IMR-90 (cell line): Measurements from ENCODE around the gene SP3. TPM values are rescaled to one million over a fixed set of nuclear protein-coding genes. Genes with fewer than 3 reads are reported as not detected.

Experiments used
- ATAC-seq: fragments of 200-7000 bp; cut with Tn5 transposase; 2 replicates; pipeline ENCODE4 v1.9.1; 2020; ENCODE audit warnings: low read depth, mild to moderate bottlenecking, moderate library complexity
- BruUV-seq: library from RNA; stranded (reverse); fragments of 400-500 nt; replicated peaks from 2 replicates; lab custom pipeline; 2021; lab: Mats Ljungman, UMichigan
- CTCF ChIA-PET: fragments of 300-600 bp; formaldehyde crosslinking; extraction: SDS; loops from one replicate; lab custom pipeline; 2021; ENCODE audit warnings: antibody characterized with exemption; lab: Yijun Ruan, JAX
- POLR2A ChIA-PET: fragments of 300-600 bp; sonication (Branson Sonifier 250); formaldehyde crosslinking; loops from one replicate; lab custom pipeline; 2022; ENCODE audit warnings: antibody characterized with exemption; ENCODE audit not compliant: unreplicated experiment; lab: Charles Lee
- DNase-seq: peaks from one replicate; pipeline ENCODE4 v3.0.0; 2013
- H2AFZ ChIP-seq: replicated peaks from 2 replicates; pipeline ENCODE3; 2013; ENCODE audit warnings: low read length, mild to moderate bottlenecking; ENCODE audit not compliant: poor library complexity
- H2AK5ac ChIP-seq: 2 replicates; pipeline ENCODE4 v1.6.1; 2013; ENCODE audit warnings: low read depth, low read length, inconsistent platforms
- H2AK9ac ChIP-seq: replicated peaks from 2 replicates; pipeline ENCODE3; 2013; ENCODE audit warnings: mild to moderate bottlenecking, low read depth, low read length, moderate library complexity; ENCODE audit not compliant: poor library complexity
- H2BK120ac ChIP-seq: 2 replicates; pipeline ENCODE4 v1.6.1; 2013; ENCODE audit warnings: low read depth, low read length, inconsistent platforms
- H2BK15ac ChIP-seq: 3 replicates; pipeline ENCODE4 v1.6.1; 2013; ENCODE audit warnings: low read depth, low read length, inconsistent platforms
- H2BK20ac ChIP-seq: 2 replicates; pipeline ENCODE4 v1.6.1; 2013; ENCODE audit warnings: low read depth, mild to moderate bottlenecking, inconsistent platforms, low read length, moderate library complexity
- H2BK5ac ChIP-seq: 2 replicates; pipeline ENCODE4 v1.6.1; 2013; ENCODE audit warnings: mild to moderate bottlenecking, low read depth, low read length, inconsistent platforms; ENCODE audit not compliant: poor library complexity, severe bottlenecking
- H3K14ac ChIP-seq: replicated peaks from 2 replicates; pipeline ENCODE4 v1.6.1; 2013; ENCODE audit warnings: low read depth, low read length, inconsistent platforms
- H3K18ac ChIP-seq: 2 replicates; pipeline ENCODE4 v1.6.1; 2013; ENCODE audit warnings: low read depth, low read length, control low read depth
- H3K23ac ChIP-seq: 2 replicates; pipeline ENCODE4 v1.6.1; 2013; ENCODE audit warnings: low read depth, low read length, inconsistent platforms
- H3K27ac ChIP-seq: 2 replicates; pipeline ENCODE4 v1.5.1; 2013; ENCODE audit warnings: mild to moderate bottlenecking, control low read depth, low read length; ENCODE audit not compliant: insufficient read depth
- H3K27me3 ChIP-seq: 2 replicates; pipeline ENCODE4 v1.6.1; 2013; ENCODE audit warnings: low read length; ENCODE audit not compliant: control insufficient read depth, insufficient read depth
- H3K36me3 ChIP-seq: 2 replicates; pipeline ENCODE4 v1.6.1; 2013; ENCODE audit warnings: low read length, mixed read lengths; ENCODE audit not compliant: control insufficient read depth, insufficient read depth
- H3K4ac ChIP-seq: 2 replicates; pipeline ENCODE4 v1.6.1; 2013; ENCODE audit warnings: low read depth, low read length, inconsistent platforms
- H3K4me1 ChIP-seq: 2 replicates; pipeline ENCODE4 v1.6.1; 2013; ENCODE audit warnings: low read length, mixed read lengths; ENCODE audit not compliant: control insufficient read depth, insufficient read depth
- H3K4me2 ChIP-seq: 2 replicates; pipeline ENCODE4 v1.6.1; 2013; ENCODE audit warnings: low read depth, mild to moderate bottlenecking, control low read depth, low read length, moderate library complexity
- H3K4me3 ChIP-seq: 2 replicates; pipeline ENCODE4 v1.5.1; 2013; ENCODE audit warnings: low read depth, mild to moderate bottlenecking, control low read depth, low read length, moderate library complexity; ENCODE audit not compliant: insufficient read depth
- H3K56ac ChIP-seq: 2 replicates; pipeline ENCODE4 v1.6.1; 2013; ENCODE audit warnings: low read length, inconsistent platforms; ENCODE audit not compliant: insufficient read depth; ENCODE audit errors: extremely low read depth
- H3K79me1 ChIP-seq, 2 experiments: 2 replicates each; pipeline ENCODE4 v1.6.1; 2013; ENCODE audit warnings: low read length in 2 of 2, inconsistent platforms in 1 of 2, low read depth in 1 of 2
- H3K9ac ChIP-seq: 2 replicates; pipeline ENCODE4 v1.6.1; 2013; ENCODE audit warnings: low read depth, low read length, control low read depth
- H3K9me1 ChIP-seq: 2 replicates; pipeline ENCODE4 v1.6.1; 2013; ENCODE audit warnings: low read length, inconsistent platforms; ENCODE audit not compliant: insufficient read depth
- H3K9me3 ChIP-seq: 2 replicates; pipeline ENCODE4 v1.6.1; 2013; ENCODE audit warnings: low read length; ENCODE audit not compliant: control insufficient read depth, insufficient read depth
- H4K20me1 ChIP-seq: 2 replicates; pipeline ENCODE4 v1.6.1; 2013; ENCODE audit warnings: low read length, inconsistent platforms; ENCODE audit not compliant: insufficient read depth
- H4K5ac ChIP-seq: 2 replicates; pipeline ENCODE4 v1.6.1; 2013; ENCODE audit warnings: mild to moderate bottlenecking, low read depth, low read length, control low read depth
- H4K8ac ChIP-seq, 2 experiments: 2 replicates each; pipeline ENCODE4 v1.6.1; 2013; ENCODE audit warnings: low read depth in 2 of 2, low read length in 2 of 2, control low read depth in 1 of 2, inconsistent platforms in 1 of 2
- H4K91ac ChIP-seq: 2 replicates; pipeline ENCODE4 v1.6.1; 2013; ENCODE audit warnings: low read depth, low read length, inconsistent platforms; ENCODE audit not compliant: insufficient read depth
- CEBPB ChIP-seq: IDR thresholded peaks from 2 replicates; pipeline ENCODE4 v1.6.1; 2012; ENCODE audit warnings: low read depth, low read length, improper control_type of control experiment
- CTCF ChIP-seq: conservative IDR thresholded peaks from 2 replicates; pipeline ENCODE4 v1.5.1; 2012; ENCODE audit warnings: mild to moderate bottlenecking, low read depth, low read length, improper control_type of control experiment
- ELK1 ChIP-seq: fragments of 150-350 bp; IDR thresholded peaks from 2 replicates; pipeline ENCODE4 v1.6.1; 2016; ENCODE audit warnings: low read depth, mild to moderate bottlenecking, low read length, moderate library complexity, borderline replicate concordance
- FOS ChIP-seq: fragments of 150-350 bp; IDR thresholded peaks from 2 replicates; pipeline ENCODE4 v1.6.1; 2016; ENCODE audit warnings: low read depth, low read length
- MAFK ChIP-seq: IDR thresholded peaks from 2 replicates; pipeline ENCODE4 v1.6.1; 2012; ENCODE audit warnings: low read depth, low read length, improper control_type of control experiment
- SMC3 ChIP-seq: fragments of 150-350 bp; IDR thresholded peaks from 2 replicates; pipeline ENCODE4 v1.6.1; 2016; ENCODE audit warnings: low read depth, mild to moderate bottlenecking, antibody characterized with exemption, low read length, moderate library complexity
- WGBS, 2 experiments: methylation state at CpG; one replicate each; pipeline versions ENCODE4 v1.1.5 to v1.1.7; 2013; ENCODE audit warnings: missing lambda C conversion rate in 2 of 2; ENCODE audit not compliant: insufficient read length in 1 of 2; ENCODE audit errors: extremely low coverage in 2 of 2; 5-methylcytosine and 5-hydroxymethylcytosine counted together
- dilution Hi-C: fragments of 300-500 bp; cut with HindIII; formaldehyde crosslinking; loops from one replicate; pipeline ENCODE4 v1.14.3; 2018; ENCODE audit warnings: low sequenced_read_pairs; ENCODE audit not compliant: unreplicated experiment
- in situ Hi-C: fragments of 300-500 bp; cut with MboI; formaldehyde crosslinking; loops from 3 replicates; pipeline ENCODE4 v1.14.3; 2019; ENCODE audit warnings: low sequenced_read_pairs, inconsistent platforms, mixed read lengths
- intact Hi-C: fragments of 100-400 bp; cut with micrococcal nuclease; formaldehyde crosslinking; loops from 2 replicates; pipeline ENCODE4 v1.10.0; 2022
- polyA plus RNA-seq, 3 experiments: library from polyadenylated mRNA; depleted of rRNA; stranded (reverse); fragments of >200 nt; gene quantifications; 2 replicates each; pipeline ENCODE4 v1.2.3, GENCODE V29; 2012; ENCODE audit warnings: low replicate concordance in 1 of 3
- total RNA-seq: library from RNA; depleted of rRNA; stranded (reverse); fragments of >200 nt; gene quantifications from 2 replicates; pipeline ENCODE4 v1.2.3, GENCODE V29; 2012

The SP3 gene
- total and polyA plus RNA-seq, 2 of the 4 experiments (the other 2 are of a cell fraction), result 26.7 to 136 TPM

GRCh38 chr2:173957517-173957916 is 7.7 kb downstream of the SP3 start:
- dilution Hi-C loops (no loop called here), in situ Hi-C loops (no loop called here), intact Hi-C loops (no loop called here)
- H3K9ac ChIP-seq, result no peak overlapping the region
- no peak overlapping the region for H2BK5ac ChIP-seq
- no peak overlapping the region for H2BK120ac ChIP-seq
- H4K8ac ChIP-seq, result no peak overlapping the region
- ATAC-seq (peak; percentile 56), DNase-seq (peak; percentile 37)
- H2AFZ ChIP-seq, result no peak overlapping the region
- H3K36me3 ChIP-seq, result peaks cover 22% of the 10 kb centered on the region
- POLR2A ChIA-PET, result no interaction called here
- no peak overlapping the region for H2BK20ac ChIP-seq
- no TSS peak for BruUV-seq
- CTCF ChIA-PET, result interaction anchor here (1.0 kb wide), 1 partner anchor 94 kb away, joined by 3 read pairs; no protein-coding TSS in a partner anchor
- no peak overlapping the region for H3K4ac ChIP-seq
- TF ChIP-seq CTCF (no peak), FOS (no peak), MAFK (no peak), SMC3 (no peak), ELK1 (no peak), CEBPB (0 out of 2 replicates have a peak, but pooled peaks have one; percentile 13)
- no peak overlapping the region for H3K56ac ChIP-seq
- H4K5ac ChIP-seq, result no peak overlapping the region
- H2AK5ac ChIP-seq, result no peak overlapping the region
- H3K9me3 ChIP-seq, result no peaks in the 10 kb centered on the region
- H3K4me1 ChIP-seq, result peaks cover 7% of the 10 kb centered on the region
- no peak overlapping the region for H4K91ac ChIP-seq
- no peak overlapping the region for H2AK9ac ChIP-seq
- H3K9me1 ChIP-seq, result no peaks in the 10 kb centered on the region
- H3K18ac ChIP-seq, result no peak overlapping the region
- peaks cover 67% of the 10 kb centered on the region for H4K20me1 ChIP-seq
- no peak overlapping the region for H3K27ac ChIP-seq
- H3K4me3 ChIP-seq, result no peak overlapping the region
- peaks cover 9 to 34% of the 10 kb centered on the region in 2 experiments for H3K79me1 ChIP-seq
- no peak overlapping the region for H3K14ac ChIP-seq
- H2BK15ac ChIP-seq, result no peak overlapping the region
- no CpG with 5 or more reads among the region's 2 CpGs for WGBS, 2 experiments
- no peak overlapping the region for H3K4me2 ChIP-seq
- H3K23ac ChIP-seq, result no peak overlapping the region
- H3K27me3 ChIP-seq, result no peaks in the 10 kb centered on the region
